SK-N-SH (cell line): ENCODE measurements around the gene KRTAP4-16.

ENCODE experiments used
- CTCF ChIP-seq: fragments of 200-600 bp; sonication (generic); IDR thresholded peaks from 2 replicates; pipeline ENCODE4 v1.6.1; 2017; ENCODE audit warnings: antibody characterized with exemption, mild to moderate bottlenecking, moderate library complexity
- EP300 ChIP-seq, 2 experiments: IDR thresholded peaks; 2 replicates each; pipeline versions ENCODE4 v1.4.0 to v1.6.1; 2012; ENCODE audit warnings: borderline replicate concordance in 1 of 2, low read depth in 1 of 2, low read length in 1 of 2
- FOXM1 ChIP-seq: IDR thresholded peaks from 2 replicates; pipeline ENCODE4 v1.4.0; 2012; ENCODE audit warnings: low read depth, mild to moderate bottlenecking
- IRF3 ChIP-seq: fragments of 150-350 bp; IDR thresholded peaks from 2 replicates; pipeline ENCODE4 v1.6.1; 2016; ENCODE audit warnings: mild to moderate bottlenecking, low read depth, low read length
- JUND ChIP-seq: IDR thresholded peaks from 2 replicates; pipeline ENCODE4 v1.4.0; 2012
- MXI1 ChIP-seq: IDR thresholded peaks from 2 replicates; pipeline ENCODE4 v1.6.1; 2012; ENCODE audit warnings: mild to moderate bottlenecking, low read depth, low read length, improper control_type of control experiment
- REST ChIP-seq: IDR thresholded peaks from 2 replicates; pipeline ENCODE4 v1.6.1; 2012; ENCODE audit warnings: mild to moderate bottlenecking, low read depth, low read length, moderate library complexity
- RFX5 ChIP-seq: IDR thresholded peaks from 2 replicates; pipeline ENCODE4 v1.6.1; 2012; ENCODE audit warnings: mild to moderate bottlenecking, improper control_type of control experiment, low read length
- RXRA ChIP-seq: IDR thresholded peaks from 2 replicates; pipeline ENCODE4 v1.4.0; 2012; ENCODE audit warnings: low read depth, mild to moderate bottlenecking, borderline replicate concordance
- SMC3 ChIP-seq: IDR thresholded peaks from 2 replicates; pipeline ENCODE4 v1.6.1; 2012; ENCODE audit warnings: low read depth, low read length, improper control_type of control experiment
- TAF1 ChIP-seq: IDR thresholded peaks from 2 replicates; pipeline ENCODE4 v1.6.1; 2012; ENCODE audit warnings: low read depth, mild to moderate bottlenecking, low read length, moderate library complexity, borderline replicate concordance
- YY1 ChIP-seq: IDR thresholded peaks from 2 replicates; pipeline ENCODE4 v1.4.0; 2012; ENCODE audit warnings: low read depth, mild to moderate bottlenecking

- TF ChIP-seq YY1 (no peak), RXRA (no peak), CTCF (no peak), MXI1 (no peak), IRF3 (no peak), FOXM1 (no peak), SMC3 (no peak), RFX5 (no peak), REST (no peak), EP300 (IDR thresholded peaks at IDR 0.05; ENCODE audit: borderline replicate concordance in 1 of 2, low read depth in 1 of 2, low read length in 1 of 2) (no peak), JUND (no peak), TAF1 (no peak)
Measured at GRCh38 chr17:41057547-41057946, 44.5 kb downstream of the KRTAP4-16 start.
